ENCODE data around the gene FREM1. TPM values are rescaled to one million over a fixed set of nuclear protein-coding genes. Genes with fewer than 3 reads are reported as not detected.

The FREM1 gene
- total RNA-seq, 1 experiment from 2014 or later = 1.2 TPM

- Histone ChIP-seq H3K27me3 (ENCODE audit: low read length) (no peaks in the 10 kb centered on the region), H3K4me3 (ENCODE audit: low read length) (no peak overlapping the region), H3K27ac (ENCODE audit: low read length) (no peak overlapping the region), H3K36me3 (ENCODE audit: low read depth, low read length) (no peaks in the 10 kb centered on the region), H3K9me3 (ENCODE audit: low read length) (no peaks in the 10 kb centered on the region), H3K4me1 (ENCODE audit: insufficient read depth, low read length) (no peaks in the 10 kb centered on the region), H3K4me2 (ENCODE audit: low read length) (no peak overlapping the region), H2AFZ (ENCODE audit: low read length) (no peak overlapping the region), H3K9me2 (replicated peaks; ENCODE audit: low read length) (no peaks in the 10 kb centered on the region), H3K9ac (ENCODE audit: low read length) (no peak overlapping the region), H3F3A (ENCODE audit: low read length, unreplicated experiment) (no peaks in the 10 kb centered on the region), H4K20me1 (ENCODE audit: low read length) (no peaks in the 10 kb centered on the region), H3K79me2 (ENCODE audit: low read length) (no peaks in the 10 kb centered on the region)
- ChIA-PET POLR2A (ENCODE audit: unreplicated experiment) (no interaction called here), CTCF (no interaction called here)
- TF ChIP-seq EZH2phosphoT487 (IDR thresholded peaks at IDR 0.05; ENCODE audit: borderline replicate concordance, low read length) (no peak), CTCF (conservative IDR thresholded peaks at IDR 0.05; ENCODE audit: low read depth, low read length) (no peak)
- BruUV-seq (replicated peaks) = no TSS peak
- intact Hi-C loops (cut with micrococcal nuclease) = no loop called here
- DNase-seq = no peak
- ATAC-seq = no peak
Measured at GRCh38 chr9:14756291-14756690, 153.9 kb downstream of the FREM1 start.

- BruUV-seq (replicated peaks) = no TSS peak
- Histone ChIP-seq H2AFZ (ENCODE audit: low read length) (no peak overlapping the region), H3K27me3 (ENCODE audit: low read length) (no peaks in the 10 kb centered on the region), H3K9me2 (replicated peaks; ENCODE audit: low read length) (no peaks in the 10 kb centered on the region), H3F3A (ENCODE audit: low read length, unreplicated experiment) (no peaks in the 10 kb centered on the region), H3K4me2 (ENCODE audit: low read length) (no peak overlapping the region), H3K9ac (ENCODE audit: low read length) (no peak overlapping the region), H4K20me1 (ENCODE audit: low read length) (no peaks in the 10 kb centered on the region), H3K36me3 (ENCODE audit: low read depth, low read length) (no peaks in the 10 kb centered on the region), H3K79me2 (ENCODE audit: low read length) (no peaks in the 10 kb centered on the region), H3K27ac (ENCODE audit: low read length) (no peak overlapping the region), H3K4me3 (ENCODE audit: low read length) (no peak overlapping the region), H3K4me1 (ENCODE audit: insufficient read depth, low read length) (no peaks in the 10 kb centered on the region), H3K9me3 (ENCODE audit: low read length) (no peaks in the 10 kb centered on the region)
- TF ChIP-seq EZH2phosphoT487 (IDR thresholded peaks at IDR 0.05; ENCODE audit: borderline replicate concordance, low read length) (no peak), CTCF (conservative IDR thresholded peaks at IDR 0.05; ENCODE audit: low read depth, low read length) (no peak), EZH2 (IDR thresholded peaks at IDR 0.05; ENCODE audit: low read length, unreplicated experiment) (no peak)
- DNase-seq = no peak
- ChIA-PET CTCF (no interaction called here), POLR2A (ENCODE audit: unreplicated experiment) (no interaction called here)
- intact Hi-C loops (cut with micrococcal nuclease) = no loop called here
- no peak for ATAC-seq
Measured at GRCh38 chr9:14752871-14753270, 157.4 kb downstream of the FREM1 start.

- ATAC-seq (no peak), DNase-seq (no peak)
- Histone ChIP-seq H3F3A (ENCODE audit: low read length, unreplicated experiment) (no peaks in the 10 kb centered on the region), H3K4me1 (ENCODE audit: insufficient read depth, low read length) (no peaks in the 10 kb centered on the region; the same call in 1 of the 2 replicates), H3K4me2 (ENCODE audit: low read length) (no peak overlapping the region), H3K9me3 (ENCODE audit: low read length) (no peaks in the 10 kb centered on the region), H3K27me3 (ENCODE audit: low read length) (no peaks in the 10 kb centered on the region), H3K9me2 (replicated peaks; ENCODE audit: low read length) (no peaks in the 10 kb centered on the region), H3K79me2 (ENCODE audit: low read length) (no peaks in the 10 kb centered on the region), H3K4me3 (ENCODE audit: low read length) (no peak overlapping the region), H2AFZ (ENCODE audit: low read length) (no peak overlapping the region), H3K9ac (ENCODE audit: low read length) (no peak overlapping the region), H4K20me1 (ENCODE audit: low read length) (no peaks in the 10 kb centered on the region), H3K36me3 (ENCODE audit: low read depth, low read length) (no peaks in the 10 kb centered on the region), H3K27ac (ENCODE audit: low read length) (no peak overlapping the region)
- ChIA-PET POLR2A (ENCODE audit: unreplicated experiment) (no interaction called here), CTCF (no interaction called here)
- TF ChIP-seq CTCF (conservative IDR thresholded peaks at IDR 0.05; ENCODE audit: low read depth, low read length) = no peak
- TF ChIP-seq EZH2phosphoT487 (IDR thresholded peaks at IDR 0.05; ENCODE audit: borderline replicate concordance, low read length) = no peak
- intact Hi-C loops (cut with micrococcal nuclease) = no loop called here
- BruUV-seq (replicated peaks) = no TSS peak
Measured at GRCh38 chr9:14752271-14752670, 158.0 kb downstream of the FREM1 start.

Data from PC-3 (cell line).